Skin of body (tissue), 2 donors: ENCODE measurements around the gene MVK. TPM values are rescaled to one million over a fixed set of nuclear protein-coding genes. Genes with fewer than 3 reads are reported as not detected.

Source experiments
- DNase-seq: peaks from one replicate; lab custom pipeline; 2025; lab: John Stamatoyannopoulos, UW
- total RNA-seq: library from RNA; depleted of rRNA; stranded (reverse); fragments of >200 nt; gene quantifications from one replicate; pipeline ENCODE4 v1.2.3, GENCODE V29; 2014

MVK gene
- total RNA-seq, 1 donor from 2014 or later, result 12.3 TPM

DNA sequence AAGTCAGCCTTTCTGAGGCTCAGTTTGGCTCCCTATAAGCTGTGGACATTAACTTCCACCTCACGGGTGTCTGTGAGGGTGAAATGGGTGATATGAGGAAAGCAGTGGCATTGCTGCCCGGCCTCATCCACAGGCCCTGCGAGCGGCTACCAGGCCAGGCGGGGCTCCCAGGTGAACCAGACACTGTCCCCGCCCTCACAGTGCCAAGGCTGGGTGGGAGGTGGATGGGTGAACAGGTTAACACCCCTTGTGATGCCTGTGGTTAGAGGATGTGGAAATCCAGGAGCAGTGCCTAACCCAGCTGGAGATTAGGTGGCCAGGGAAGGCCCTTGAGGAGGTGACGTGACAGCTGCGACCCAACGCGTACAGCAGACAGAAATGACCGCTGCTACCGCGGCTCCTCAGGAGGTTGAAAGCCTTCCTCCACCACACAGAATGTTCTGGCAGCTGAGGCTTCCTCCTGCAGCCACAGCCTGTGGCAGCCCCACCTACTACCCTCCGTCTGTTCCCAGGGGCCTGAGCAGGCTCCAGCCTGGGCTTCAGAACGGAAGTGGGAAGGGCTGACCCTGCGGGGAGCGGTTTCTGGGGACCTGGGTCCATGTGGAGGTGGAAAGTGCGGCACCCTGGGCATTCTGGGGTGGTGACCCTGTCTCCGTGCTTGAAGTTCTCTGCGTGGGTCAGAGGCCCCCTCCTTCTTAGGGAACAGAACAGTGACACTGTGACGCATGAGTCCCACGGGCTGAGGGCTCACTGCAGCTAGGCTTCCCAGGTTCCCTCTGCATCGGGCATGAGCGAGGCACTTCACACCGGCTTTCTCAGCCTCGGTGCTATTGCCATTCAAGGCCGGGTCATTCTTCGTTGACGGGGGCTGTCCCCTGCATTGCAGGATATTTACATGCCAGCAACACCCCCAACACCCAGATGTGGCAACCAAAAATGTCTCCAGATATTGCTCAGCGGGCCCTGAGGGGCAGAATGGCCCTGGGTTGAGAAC, 10.0 kb upstream of the MVK start:
- no peak for DNase-seq

DNA sequence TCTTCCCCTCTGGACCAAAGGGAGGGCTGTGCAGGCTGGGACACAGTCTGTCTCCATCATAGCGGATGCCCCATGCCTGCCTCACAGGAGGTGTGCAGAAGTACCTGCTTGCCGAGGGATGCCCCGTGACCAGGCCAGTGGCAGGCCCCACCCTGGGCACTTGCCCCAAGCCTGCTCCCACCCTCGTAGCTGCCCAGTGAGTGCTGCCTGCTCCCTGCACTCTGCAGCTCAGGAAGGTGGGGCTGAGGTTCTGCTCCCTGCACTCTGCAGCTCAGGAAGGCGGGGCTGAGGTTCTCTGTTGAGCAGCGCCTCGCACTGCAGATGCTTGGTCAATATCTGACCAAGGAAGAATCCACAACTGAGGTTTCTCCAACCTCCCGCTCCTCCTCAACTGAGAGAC, 7.2 kb upstream of the MVK start:
- no peak for DNase-seq

DNA sequence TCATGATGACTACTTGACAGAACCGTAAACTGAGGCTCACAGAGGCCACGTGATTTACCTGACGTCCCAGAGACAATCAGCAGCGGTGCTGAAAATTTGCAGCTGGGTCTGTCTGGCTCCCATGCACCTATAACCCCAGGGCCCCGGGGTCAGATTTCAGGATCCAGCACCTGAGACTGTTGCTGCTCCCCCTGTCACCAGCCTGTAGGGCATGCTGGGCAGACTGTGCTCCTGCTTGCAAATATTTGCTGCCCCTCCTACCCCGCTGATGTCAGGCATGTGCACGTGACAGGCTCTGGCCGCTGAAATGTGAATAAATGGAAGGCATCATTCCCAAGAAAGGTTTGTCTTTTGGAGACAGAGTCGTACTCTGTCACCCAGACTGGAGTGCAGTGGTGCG, 6.3 kb upstream of the MVK start:
- DNase-seq, result no peak

DNA sequence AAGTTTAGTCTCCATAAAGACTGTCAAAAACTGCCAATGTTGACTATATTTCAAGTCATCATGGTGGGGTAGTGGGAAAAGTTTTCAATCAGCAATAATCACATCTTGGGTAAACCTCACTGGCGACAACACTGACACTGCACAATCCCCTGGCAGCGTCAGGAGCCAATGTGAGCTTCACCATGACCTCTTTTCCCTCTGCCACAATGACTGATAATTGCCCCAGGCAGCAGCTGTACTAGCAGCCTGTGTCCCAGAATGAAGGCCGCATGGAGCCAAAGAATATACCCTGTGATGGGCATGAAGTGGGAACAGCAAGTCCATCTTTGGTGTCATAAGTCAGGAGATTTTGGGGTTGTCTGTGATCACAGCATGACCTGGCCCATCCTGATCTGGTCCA, 5.6 kb upstream of the MVK start:
- DNase-seq, result no peak

DNA sequence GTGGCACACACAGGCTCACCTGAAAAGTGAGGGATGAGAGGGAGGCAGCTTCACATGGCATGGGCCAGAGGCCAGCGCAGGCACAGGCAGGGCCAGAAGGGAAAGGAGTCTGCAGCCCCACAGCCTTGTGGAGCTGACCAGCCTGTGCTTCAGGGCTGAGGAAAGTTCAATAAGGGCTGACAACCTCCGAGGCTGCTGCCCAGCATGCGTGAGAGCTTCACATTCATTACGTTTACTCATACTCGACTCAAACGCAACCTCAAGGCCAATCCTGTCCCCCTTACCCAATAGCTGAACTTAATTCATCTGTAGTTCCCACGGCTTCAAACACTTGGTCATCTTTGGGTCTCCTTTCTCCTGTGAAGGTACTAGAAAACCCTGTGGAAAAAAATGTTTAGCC, 5.1 kb upstream of the MVK start:
- no peak for DNase-seq

DNA sequence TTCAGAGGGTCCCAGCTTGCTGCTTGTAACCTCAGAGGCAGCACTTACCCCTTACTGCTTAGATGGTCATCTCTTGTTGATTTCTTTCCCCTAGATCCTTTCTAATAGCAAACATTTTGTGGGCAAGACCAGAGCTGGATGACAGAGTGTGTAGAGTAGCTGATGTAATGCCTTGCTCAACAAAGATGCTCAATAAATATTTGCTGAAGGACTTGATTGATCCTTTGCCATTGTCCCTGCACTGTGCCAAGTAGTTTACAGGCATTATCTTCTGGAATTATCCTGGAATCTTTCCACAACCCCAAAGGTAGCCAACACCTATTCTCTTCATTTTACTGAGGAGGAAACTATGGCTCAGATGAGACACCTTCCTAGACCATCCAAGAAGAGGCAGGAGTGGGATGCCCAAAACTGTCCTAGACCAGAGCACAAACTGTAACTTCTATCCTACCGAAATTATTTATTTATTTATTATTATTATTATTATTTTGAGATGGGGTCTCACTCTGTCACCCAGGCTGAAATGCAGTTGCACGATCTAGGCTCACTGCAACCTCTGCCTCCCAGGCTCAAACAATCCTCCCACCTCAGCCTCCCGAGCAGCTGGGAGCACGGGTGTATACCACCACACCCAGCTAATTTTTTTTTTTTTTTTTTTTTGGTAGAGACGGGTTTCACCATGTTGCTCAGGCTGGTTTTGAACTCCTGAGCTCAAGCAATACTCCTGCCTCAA, 1.7 kb upstream of the MVK start:
- DNase-seq, result no peak

DNA sequence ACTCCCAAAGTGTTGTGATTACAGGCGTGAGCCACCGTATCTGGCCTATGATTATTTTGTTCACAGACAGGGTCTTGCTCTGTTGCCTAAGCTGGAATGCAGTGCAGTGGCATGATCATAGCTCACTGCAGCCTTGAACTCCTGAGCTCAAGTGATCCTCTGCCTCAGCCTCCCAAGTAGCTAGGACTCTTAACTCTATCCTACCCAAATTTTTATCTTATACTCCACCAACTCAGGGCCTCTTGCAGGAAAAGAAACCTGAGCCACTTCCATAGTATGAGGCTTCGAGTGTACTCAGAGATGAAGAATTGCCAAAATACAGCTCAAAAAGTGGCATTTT, 1.1 kb upstream of the MVK start:
- DNase-seq, result no peak

DNA sequence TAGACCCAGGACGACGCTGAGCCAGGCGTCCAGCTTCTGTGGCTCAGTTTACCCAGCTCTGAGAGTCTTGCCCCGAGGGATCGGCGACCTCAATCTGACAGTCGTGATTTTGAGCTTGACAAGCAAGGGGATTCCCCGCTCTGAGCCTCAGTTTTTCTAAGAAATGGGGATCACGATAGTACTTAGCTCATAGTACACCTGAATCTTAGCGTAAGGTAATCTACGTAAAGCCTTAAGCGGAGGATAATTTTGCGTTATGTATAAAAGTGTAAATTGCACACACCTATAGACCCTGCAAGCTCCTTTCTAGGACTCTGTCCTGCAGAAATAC, 285 bp downstream of the MVK start:
- DNase-seq, result no peak

DNA sequence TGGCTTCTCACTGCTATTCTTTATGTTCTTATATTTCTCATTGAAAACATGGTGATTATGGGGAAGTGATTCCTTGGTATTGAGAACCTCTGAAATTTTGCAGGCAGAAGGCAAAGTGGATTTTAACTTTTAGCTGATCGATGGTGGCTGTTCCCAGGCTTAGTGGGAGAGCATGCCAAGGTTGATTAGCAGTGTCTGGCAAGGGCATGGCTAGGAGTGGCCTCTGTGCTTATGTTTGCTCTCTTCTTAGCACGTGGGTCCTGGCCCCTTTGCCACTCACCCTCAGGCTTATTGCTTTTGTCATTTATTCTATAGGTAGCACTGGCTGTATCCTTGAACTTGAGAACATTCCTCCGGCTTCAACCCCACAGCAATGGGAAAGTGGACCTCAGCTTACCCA, 2.1 kb downstream of the MVK start:
- DNase-seq, result no peak

DNA sequence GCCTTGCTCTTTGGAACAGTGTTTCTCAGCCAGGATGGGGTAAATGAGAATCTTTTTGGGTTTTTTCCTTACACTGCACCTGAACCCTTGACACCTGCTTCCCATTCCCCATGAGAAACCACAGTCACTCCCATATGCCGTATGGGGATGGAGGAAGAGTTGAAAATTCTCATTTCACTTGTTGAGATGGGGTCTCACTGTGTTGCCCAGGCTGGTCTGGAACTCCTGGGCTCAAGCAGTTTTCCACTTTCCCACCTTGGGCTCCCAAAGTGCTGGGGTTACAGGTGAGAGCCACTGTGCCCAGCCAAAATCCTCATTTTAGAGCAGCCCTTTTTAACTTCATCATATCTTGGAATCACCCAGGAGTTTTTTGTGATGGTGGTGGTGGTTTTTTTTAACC, 3.7 kb downstream of the MVK start:
- no peak for DNase-seq

DNA sequence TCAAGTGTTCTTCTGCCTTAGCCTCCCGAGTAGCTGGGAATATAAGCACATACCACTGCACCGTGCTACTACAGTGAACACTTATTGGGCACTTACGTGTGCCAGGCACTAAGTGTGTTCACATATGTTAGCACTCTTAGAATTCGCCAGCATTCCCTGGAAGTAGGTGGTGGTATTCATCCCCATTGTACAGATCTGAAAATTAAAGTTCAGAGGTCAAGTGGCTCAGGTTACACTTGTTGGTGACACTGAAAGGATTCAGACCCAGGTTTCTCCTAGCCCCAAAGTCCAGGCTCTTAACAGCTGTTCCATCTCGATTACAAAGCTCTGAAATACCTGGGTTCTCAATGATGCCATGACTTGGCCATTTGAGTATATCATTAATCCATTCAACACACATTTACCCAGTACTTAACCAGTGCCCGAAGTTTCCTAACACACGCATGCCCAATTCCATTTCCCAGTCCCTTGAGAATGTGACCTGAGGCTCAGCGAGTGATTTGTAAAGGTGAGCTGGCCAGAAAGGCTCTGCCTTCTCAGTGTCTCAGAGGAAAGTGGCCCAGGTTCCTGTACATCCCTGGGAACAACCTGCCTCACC, 4.8 kb downstream of the MVK start:
- no peak for DNase-seq

DNA sequence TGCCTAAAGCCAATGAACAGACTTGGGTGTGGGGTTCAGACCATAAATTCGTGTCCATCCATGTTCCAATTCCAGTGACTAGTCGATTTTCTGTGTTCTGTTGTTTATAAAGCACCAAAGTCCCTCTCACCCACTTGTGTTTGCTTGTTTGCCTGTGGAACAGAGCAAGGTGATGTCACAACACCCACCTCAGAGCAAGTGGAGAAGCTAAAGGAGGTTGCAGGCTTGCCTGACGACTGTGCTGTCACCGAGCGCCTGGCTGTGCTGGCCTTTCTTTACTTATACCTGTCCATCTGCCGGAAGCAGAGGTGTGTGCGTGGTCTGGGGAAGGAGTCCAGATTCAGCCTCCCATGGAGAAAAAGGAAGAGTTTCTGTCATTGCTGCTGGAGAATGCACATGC, 6.0 kb downstream of the MVK start:
- DNase-seq, result no peak

DNA sequence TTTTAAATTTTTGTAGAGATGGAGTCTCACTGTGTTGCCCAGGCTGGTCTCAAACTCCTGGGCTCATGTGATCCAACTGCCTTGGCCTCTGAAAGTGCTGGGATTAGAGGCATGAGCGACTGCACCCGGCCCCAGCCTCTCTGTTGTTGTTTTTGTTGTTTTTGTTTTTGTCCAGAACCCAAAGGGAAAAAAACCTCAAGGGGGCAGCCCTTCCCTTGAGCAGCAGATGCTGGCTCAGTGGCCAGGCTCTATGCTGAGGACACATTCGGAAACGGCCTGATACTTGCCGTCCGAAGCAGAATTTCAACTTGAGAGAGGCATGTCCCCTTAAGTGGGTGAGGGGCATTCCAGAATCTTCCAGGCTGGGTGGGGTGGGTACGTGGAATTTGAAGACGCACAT, 6.7 kb downstream of the MVK start:
- DNase-seq, result no peak

DNA sequence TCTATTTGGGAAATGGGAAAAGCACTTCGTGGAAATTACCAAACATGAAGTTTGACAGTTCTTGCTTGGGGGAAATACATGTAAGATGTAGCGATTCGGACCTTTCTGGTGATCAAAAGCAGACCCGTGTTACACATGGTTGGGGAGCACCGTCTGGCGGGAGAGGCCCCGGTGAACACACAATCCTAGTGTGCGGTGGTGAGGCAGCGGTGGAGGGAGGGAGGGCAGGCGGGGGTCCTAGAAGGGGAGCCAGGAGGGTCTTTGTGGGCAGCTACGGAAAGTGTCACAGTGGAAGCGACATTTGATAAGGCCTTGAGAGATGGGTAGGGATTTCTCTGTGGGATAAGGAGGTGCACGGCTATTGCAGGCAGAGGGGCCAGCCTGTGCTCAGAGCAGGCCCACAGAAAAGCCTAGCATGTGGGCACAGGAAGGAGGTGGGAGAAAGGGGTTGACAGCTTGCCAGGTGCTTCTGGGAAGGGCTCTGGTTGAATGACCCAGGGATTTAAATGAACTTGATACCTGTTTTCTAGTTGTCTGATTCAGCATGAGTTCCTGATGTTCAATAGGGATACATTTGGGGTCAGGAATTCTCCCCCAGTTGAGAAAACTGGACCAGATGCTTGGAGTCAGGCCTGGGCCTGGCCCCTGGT, 7.2 kb downstream of the MVK start:
- DNase-seq, result no peak

DNA sequence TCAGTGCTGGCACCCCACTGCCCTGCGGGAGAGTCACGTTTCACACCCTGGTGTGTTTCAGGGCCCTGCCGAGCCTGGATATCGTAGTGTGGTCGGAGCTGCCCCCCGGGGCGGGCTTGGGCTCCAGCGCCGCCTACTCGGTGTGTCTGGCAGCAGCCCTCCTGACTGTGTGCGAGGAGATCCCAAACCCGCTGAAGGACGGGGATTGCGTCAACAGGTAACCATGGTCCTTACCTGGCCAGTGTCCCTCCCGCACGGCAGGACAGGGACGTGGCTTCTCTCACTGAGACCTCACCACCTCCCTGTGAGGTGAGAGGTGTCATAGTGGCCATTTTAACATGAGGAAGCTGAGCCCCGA, 7.7 kb downstream of the MVK start:
- DNase-seq, result no peak

DNA sequence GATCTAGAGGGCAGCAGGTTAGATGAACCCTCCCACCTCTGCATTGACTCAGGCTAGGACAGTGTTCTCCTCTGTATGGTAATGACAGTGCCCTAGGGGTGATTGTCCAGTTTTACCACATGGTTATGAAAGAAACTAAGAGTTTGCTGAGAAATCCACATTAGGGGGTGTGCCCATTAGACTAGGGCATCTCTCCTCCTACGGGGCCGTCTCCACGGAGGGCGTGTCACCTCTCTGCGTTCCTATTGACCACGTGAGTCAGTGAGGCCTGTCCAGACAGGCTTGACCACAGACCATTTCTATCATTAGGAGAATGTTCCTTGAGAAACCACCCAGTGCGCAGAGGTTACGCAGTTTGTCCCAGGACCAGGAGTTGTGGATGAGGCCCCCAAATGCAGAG, 8.3 kb downstream of the MVK start:
- no peak for DNase-seq

DNA sequence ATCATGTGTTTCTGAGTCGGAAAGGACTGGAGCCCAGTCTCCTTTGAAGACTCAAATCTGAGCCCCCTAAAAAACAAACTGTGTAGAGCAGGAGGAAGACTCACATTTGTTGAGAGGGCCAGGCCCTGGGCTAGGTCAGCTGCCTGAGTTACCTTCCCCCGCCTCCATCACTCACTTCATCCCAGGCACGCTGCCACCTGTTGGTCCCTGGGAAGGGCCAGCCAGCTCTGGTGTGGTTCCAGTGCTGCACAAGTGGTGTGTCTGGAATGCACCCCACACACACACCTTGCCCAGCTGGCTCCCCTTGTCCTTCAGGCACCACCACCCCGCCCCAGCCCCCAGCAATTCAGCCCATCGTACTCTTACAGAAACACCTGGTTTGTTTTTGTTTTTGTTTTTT, 9.0 kb downstream of the MVK start:
- DNase-seq, result no peak

DNA sequence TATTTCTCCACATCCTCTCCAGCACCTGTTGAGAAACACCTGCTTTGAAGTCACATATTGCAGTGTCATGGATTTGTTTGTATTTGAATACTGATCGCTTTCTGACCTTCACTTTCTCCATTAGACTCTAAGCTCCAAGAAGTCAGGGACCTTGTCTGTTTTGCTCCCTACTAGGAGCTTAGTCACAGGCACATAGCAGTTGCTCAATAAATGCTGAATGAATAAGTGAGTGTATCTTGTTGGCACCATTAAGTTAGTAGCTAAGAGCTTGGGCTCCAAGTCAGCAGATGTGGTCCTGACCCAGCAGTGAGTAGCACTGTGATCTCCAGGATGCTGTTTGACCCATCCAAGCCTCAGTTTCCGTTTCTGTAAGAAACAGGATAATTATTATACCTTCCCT, 10.1 kb downstream of the MVK start:
- DNase-seq, result no peak

DNA sequence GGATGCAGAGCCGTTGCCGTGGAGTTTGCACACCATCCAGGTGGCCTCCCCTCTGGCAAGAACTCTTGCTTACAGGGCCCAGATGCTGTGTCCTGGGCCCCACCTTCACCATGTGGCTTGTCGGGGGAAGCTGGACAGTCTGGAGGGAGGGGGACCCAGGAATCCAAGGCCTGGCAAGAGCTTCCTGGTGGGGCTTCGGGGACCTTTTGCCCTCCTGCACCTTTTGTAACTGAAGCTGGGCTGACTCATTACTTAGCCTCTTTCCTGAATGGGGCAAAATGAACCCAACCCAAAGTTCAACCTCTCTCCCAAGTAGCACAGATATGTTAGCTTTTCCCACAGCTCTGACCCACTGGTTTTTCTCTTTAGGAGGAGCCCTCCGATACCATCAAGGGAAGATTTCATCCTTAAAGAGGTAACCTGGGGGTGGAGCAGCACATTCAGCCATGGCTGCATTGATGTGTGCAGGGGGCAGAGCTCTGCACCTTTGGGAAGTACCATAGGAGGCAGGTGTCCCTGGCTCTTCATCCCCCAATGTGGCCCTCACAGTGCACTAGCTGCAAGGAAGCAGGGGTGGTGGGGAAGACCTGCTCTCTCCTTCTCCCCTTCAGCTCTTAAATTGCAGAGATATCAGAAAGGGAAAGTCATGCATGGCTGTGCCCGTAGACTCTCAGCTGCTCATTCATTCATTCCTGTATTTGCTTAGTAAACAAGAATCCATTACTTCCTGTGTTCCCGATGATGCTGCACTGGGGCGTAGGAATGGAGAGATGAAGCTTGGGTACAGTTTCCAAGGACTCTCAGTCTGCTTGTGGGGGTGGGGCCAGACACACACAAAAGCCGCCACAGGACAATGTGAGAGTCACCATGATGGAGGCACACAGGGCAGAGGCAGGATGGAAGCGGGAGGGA, 13.0 kb downstream of the MVK start:
- no peak for DNase-seq

DNA sequence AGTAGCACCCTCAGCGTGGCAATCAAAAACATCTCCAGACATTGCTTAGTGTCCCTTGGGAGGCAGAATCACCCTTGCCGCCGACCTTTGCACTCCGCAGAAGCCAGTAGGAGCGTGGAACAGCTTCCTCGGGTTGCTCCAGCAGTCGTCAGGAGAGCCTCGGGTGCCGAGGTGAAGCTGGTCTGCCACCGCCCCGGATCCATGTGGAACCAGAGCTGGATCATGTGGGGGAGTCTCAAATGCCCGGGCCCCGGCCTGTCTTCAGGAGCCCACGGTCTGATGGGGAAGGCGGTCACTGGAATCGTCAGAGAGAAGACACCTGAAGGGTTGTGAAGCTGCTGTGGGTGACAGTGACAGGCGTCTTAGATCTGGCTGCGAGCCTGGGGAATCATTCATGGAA, 14.3 kb downstream of the MVK start:
- no peak for DNase-seq
